GM13977 (cell line): ENCODE data around the gene MET.
"Not testable (repeated sequence)": the region's sequence is repeated elsewhere in the genome, so short reads cannot be mapped to it uniquely, and the experiment has no call there.

ENCODE experiments used
- DNase-seq: peaks from one replicate; pipeline ENCODE4 v3.0.0; 2012; ENCODE audit warnings: low spot score
- in situ Hi-C: fragments of 300-500 bp; cut with MboI; formaldehyde crosslinking; loops from one replicate; pipeline ENCODE4 v1.12.0; 2022; ENCODE audit warnings: low sequenced_read_pairs, low pct_unique_long_range_greater_than_20kb, mixed read lengths, inconsistent platforms; ENCODE audit not compliant: unreplicated experiment
- TF ChIP-seq, protein P1 (sequence below): IDR thresholded peaks from 2 replicates; pipeline ENCODE4 v1.5.1; 2012; ENCODE audit warnings: mild to moderate bottlenecking, control low read depth; ENCODE audit not compliant: insufficient read depth; ENCODE audit errors: extremely low read depth, missing control alignments

MET gene

DNA sequence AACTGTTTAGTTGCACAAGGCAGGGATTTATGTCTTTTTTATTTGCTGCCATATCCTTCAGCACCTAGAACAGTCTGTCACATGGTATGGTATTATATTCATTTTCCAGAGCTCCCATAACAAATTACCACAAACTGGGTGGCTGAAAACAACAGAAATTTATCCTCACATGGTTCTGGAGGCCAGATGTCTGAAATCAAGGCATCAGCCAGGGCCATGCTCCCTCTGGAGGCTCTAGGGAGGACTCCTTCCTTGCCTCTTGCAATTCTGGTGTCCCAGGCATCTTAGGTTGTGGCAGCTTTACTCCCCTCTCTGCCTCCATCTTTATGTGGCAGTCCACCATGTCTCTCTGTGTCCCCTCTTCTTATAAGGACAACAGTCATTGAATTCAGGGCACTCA, 43.1 kb downstream of the MET start:
- DNase-seq: no peak
- in situ Hi-C loops: no loop called here
- TF ChIP-seq, protein P1, sequence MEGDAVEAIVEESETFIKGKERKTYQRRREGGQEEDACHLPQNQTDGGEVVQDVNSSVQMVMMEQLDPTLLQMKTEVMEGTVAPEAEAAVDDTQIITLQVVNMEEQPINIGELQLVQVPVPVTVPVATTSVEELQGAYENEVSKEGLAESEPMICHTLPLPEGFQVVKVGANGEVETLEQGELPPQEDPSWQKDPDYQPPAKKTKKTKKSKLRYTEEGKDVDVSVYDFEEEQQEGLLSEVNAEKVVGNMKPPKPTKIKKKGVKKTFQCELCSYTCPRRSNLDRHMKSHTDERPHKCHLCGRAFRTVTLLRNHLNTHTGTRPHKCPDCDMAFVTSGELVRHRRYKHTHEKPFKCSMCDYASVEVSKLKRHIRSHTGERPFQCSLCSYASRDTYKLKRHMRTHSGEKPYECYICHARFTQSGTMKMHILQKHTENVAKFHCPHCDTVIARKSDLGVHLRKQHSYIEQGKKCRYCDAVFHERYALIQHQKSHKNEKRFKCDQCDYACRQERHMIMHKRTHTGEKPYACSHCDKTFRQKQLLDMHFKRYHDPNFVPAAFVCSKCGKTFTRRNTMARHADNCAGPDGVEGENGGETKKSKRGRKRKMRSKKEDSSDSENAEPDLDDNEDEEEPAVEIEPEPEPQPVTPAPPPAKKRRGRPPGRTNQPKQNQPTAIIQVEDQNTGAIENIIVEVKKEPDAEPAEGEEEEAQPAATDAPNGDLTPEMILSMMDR: no peak

DNA sequence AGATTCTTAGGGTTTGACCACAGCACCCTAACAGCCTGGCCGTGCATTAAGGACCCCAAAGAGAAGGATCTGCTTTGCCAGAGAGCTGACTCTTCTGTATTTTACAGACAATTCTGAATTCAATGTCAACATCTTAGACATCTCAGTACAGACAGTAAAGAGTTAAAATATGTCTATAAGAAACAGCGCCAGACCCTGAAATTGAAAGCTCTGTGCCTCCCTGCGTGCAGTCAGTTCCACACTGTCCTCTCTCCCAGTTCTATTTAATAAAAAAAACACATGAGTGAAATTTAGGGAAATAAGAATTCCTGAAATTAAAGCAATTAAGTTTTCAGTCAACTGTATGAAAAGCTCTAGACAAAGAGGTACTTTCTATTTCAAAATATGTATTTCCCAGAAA, 45.1 kb downstream of the MET start:
- in situ Hi-C loops: no loop called here
- DNase-seq: no peak
- TF ChIP-seq, protein P1: no peak

DNA sequence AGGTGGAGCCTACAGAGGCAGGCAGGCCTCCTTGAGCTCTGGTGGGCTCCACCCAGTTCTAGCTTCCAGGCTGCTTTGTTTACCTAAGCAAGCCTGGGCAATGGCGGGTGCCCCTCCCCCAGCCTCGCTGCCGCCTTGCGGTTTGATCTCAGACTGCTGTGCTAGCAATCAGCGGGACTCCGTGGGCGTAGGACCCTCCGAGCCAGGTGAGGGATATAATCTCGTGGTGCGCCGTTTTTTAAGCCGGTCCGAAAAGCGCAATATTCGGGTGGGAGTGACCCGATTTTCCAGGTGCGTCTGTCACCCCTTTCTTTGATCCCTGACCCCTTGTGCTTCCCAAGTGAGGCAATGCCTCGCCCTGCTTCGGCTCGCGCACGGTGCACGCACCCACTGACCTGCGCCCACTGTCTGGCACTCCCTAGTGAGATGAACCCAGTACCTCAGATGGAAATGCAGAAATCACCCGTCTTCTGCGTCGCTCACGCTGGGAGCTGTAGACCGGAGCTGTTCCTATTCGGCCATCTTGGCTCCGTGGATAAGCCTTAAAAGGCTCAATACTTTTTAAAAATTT, 52.0 kb downstream of the MET start:
- in situ Hi-C loops, DNase-seq: not testable (repeated sequence)

DNA sequence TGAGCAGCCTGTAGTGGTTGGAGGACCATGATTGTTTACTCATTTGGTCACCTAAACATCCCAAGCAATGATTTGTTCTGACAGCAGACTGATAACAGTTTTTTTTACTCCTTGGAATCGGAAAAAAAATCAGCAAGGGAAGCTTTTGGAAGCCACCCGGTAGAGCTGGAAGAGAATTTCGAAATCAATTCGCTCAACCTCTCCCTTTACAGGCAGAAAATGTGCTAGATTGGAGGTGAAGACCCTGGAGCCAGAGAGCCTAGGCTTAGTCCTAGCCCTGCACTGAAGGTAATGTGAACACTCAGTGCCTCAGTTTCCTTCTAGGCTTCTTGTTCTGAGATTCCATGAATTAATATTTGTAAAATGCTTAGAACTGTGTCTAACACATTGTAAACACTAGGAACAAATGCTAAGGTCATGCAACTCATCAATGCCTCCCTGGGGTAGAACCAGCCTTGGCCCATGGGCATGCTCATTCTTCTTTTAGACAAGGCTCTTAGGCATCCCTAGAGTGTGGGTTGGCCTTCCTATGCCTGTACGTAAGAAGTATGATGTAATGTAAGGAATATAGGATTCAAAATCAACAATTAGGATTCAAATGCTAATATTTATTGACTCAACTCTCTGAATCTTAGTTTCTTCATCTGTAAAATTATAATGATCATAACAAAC, 52.7 kb downstream of the MET start:
- TF ChIP-seq, protein P1: no peak
- DNase-seq: no peak
- in situ Hi-C loops: no loop called here

DNA sequence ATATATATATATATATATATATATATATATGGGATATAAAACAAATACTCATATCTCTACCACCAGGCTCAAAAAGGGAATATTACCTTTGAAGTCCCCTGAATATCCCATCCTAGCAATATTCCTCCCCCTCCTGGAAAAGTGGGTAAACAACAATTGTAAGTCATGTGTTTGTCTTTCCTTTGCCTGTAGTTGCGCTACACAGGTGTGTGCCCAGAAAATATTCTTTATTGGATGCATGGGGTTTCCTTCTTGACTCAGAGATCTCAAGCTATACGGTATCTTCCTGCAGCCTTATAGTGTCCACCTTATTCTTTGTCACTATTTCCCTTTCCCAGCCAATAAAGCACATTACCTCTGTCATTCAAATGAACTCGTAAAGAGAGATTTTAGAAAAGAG, 54.2 kb downstream of the MET start:
- DNase-seq: no peak
- in situ Hi-C loops: no loop called here
- TF ChIP-seq, protein P1: no peak

DNA sequence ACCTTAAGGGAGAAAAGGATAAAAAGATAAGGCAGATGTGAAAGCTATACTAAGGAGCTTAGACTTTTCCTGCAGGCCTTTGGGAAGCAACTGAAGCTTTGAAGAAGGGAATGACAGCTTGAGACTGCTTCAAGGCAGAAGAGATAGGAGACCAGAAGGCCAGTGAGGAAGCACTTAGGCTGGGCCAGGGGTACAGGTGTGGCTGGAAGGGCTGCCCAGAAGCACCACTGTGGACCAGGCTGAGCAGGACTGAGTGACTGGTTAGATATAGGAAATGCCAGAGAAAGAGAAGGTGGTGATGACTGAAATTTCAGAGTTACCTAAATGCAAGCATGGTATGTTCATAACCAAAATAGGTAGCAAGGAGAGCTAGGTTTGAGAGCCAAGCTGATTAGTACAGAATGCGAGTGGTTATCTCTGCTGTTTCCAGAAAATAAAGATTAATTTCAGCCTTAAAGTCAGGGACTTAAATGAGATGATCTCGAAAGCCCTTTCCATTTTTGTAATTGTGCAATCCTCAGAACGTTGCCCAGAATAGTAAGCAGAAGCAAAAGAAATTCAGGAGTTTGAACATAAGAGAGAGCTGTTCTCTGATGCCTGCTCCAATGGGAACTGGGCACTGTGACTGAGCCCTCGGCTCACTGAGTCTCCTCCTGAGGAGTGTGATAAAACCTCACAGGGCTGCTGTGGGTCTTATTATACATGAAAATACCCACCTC, 54.9 kb downstream of the MET start:
- no peak for DNase-seq
- in situ Hi-C loops: no loop called here
- TF ChIP-seq, protein P1: no peak

DNA sequence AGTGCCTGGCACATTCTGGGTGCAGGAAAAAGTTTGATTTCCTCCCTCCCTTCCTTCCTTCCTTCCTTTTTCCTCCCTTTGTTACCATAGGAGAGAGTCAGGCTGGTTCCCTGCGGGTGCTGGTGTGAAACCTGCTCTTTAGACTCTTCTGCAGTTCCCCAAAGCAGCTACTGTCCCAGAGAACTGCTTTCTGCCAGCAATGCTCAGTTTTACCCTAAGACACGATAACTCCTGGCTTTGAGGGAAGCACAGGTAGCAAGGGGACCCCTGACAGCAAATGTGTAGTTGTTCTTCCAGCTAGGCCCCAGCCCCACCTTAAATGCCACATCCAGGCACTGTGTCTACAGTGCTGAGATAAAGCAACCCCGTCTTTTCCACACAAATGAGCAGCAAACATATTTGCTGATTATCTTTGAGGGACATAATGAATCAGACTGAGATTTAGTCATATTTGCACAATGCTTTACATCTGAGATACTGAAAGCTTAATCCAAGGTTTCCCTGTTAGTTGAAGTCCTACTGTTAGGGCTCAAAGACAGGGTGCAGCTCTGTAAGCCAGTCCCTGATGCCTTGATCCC, 55.5 kb downstream of the MET start:
- TF ChIP-seq, protein P1: no peak
- in situ Hi-C loops: no loop called here
- no peak for DNase-seq
